Measurements from ENCODE around the gene LAMA2.
"Not testable (repeated sequence)": the region's sequence is repeated elsewhere in the genome, so short reads cannot be mapped to it uniquely, and the experiment has no call there.

Gene LAMA2

GRCh38 chr6:129130959-129131681 lies 248.2 kb downstream of the LAMA2 start:
- DNase-seq = no peak

DNA sequence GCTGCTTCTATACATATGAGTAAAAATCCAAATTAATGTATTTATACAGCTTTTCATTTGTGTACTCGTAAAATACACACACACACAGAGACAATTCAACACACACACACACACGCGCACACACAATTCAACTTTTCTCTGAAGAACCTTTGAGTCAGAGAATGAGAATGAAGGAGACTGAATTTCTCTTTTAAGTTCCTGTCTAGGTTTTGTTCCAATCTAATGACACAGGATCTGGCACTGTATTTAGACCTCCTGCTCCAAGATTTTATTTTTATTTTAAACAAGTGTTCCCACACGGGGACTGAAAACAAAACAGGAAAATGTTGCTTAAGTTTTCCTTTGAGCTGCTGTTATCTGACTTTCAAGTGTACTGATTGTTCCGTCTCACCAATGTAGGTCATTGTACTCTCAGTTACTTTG lies 250.8 kb downstream of the LAMA2 start:
- no peak for DNase-seq

GRCh38 chr6:129134535-129134934 lies 251.6 kb downstream of the LAMA2 start:
- DNase-seq = no peak

DNA sequence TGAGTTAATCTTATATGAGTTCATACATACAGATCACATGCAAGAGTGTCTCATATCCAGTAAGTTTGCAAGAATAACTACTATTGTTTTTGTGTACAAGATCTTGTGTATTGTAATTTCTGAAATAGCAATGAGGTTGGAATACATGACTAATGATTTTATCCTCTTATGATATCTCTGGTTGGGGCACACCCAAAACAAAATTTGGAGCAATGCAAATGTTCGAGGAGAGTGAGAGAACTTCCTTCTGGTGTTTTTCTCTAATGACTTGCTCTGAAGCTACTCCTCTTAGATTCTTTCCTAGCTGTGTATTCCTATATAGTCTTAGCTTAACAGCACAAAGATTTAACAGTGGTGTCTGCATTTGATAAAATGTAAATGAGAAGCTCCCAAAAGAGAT lies 252.5 kb downstream of the LAMA2 start:
- DNase-seq = no peak

DNA sequence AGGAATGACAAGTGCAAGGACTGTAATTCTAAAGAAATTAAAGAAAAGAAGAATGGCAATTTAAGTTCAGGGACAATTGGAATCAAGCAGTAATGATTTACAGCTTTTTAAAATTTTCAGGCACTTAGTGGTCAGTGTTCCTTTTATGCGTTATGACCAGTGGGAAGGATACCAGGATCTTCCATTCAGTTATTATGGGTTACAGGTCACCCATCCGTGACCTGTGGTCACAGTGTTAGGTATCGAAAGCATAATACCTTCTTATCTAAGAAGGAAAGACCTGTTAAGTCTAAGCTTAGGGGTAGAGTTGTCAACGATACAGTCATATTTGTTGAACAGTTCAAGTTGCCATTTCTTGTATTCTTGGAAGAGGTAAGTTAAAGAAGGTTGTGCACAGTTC lies 253.8 kb downstream of the LAMA2 start:
- no peak for DNase-seq

DNA sequence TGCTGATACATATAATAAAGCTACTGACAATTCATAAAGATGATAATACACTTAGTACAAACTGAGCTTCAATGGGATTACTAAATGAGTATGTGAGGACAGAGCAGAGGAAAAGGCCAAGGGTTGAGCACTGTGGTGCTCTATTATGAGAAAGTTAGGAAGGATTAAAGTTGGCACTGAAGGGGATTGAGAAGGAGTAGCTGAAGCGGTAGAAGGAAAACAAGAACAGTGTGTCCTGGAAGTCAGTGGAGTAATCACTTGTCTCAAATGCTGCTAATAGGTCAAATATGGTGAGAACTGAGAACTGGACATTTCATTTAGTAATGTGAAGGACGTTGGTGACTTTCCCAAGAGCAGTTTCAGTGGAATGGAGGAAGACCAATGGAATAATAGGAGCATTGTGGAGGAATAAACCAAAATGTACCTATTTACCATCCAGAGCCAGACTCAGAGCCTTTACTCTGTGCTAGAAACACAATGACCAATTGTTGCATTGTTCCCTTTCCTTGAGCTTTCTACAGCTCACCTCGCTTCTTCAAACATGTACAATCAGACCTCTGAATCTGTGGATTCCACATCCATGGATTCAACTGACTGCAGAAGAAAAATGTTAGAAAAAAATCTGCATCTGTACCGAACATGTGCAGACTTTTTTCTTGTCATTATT lies 255.9 kb downstream of the LAMA2 start:
- no peak for DNase-seq

DNA sequence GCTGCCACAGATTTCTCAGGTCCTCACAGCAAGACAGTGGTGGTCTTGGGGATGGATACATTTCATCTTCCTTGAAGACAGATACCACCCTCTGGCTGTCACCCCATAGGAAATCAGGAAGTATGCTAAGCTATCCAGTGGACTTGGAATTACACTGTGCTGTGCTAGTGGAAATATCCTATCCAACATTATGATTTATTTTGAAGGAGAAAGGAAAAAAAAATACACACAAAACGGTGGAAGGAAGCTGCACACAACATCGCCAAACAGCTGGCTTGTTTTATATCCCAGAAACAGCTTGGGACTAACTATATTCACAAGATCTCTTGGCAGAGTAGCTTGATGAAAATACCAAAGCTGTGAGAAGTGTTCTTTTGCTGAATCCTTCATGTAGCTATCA lies 257.6 kb downstream of the LAMA2 start:
- DNase-seq = no peak

DNA sequence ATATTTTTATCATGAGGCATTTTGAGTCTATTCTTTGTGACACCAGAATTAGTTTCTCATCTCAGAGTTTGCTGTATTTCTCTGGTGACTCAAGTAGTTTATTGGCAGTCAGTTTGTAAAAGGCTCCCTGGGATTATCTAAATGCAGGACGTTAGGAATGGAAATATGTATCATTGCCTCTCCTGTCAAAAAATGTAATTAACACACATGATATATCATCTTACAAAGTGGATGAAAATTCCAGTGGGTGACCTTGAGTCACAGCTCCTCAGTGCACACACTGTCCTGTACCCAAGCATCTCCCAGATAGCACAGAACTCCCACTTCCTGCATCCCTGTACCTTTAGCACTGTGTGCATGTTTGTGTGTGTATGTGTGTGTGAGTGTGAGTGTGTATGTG lies 258.6 kb downstream of the LAMA2 start:
- DNase-seq = no peak

DNA sequence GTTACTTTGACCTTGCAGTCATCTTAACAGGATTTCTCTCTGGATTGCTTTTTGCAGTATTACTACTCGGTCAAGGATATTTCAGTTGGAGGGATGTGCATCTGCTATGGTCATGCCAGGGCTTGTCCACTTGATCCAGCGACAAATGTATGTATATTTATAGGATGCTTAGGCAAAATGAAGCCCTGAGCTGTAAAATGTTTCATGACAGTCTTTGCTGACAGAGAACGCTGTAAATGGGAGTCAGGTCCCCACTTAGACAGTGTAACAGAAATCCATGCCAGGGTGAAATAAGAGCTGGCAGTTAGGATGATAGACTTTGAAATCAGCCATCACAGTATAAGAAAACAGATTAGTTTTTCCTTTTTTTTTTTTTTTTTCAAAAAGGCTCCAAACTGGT lies 264.0 kb downstream of the LAMA2 start:
- no peak for DNase-seq

DNA sequence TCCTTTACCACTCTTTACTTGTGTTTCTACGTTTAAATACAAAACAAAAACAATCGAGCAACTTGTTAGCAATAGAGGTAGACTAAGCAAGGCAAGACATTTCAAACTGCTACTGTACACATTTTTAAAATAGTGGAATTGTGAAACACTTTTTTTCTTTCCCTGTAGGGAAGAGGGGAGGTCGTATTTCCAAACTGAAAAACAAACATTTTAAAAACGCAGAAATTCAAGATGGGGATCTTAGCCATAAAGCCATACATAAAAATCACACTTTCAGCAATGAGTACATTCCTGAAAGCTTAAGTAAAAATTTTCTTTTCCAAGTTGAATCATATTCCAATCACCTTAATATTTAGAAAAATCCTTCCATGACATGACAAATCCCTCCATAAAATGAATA lies 267.6 kb downstream of the LAMA2 start:
- DNase-seq = no peak

GRCh38 chr6:129153257-129153656 lies 270.3 kb downstream of the LAMA2 start:
- no peak for DNase-seq

DNA sequence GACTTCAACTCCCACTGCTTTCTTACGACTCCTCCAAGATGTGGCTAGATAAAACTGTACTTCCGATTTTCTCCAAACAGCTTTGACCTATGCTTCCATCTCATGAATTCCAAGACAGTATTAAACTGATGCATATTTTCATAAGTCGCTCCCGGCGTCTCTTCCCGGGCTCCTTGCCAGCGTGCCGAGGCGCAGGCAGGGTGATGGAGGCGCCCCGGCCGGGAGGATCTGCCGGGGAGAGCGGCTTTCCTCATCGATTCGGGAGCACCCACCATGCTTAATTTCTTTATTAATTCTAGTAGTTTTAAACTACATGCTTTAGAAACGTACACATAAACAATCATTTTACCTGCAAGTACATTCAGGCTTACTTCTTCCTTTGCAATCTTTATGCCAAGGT lies 276.3 kb downstream of the LAMA2 start:
- DNase-seq = not testable (repeated sequence)

- no peak for DNase-seq
Measured at GRCh38 chr6:129162605-129163004, 279.7 kb downstream of the LAMA2 start.

- DNase-seq = no peak
Measured at GRCh38 chr6:129163551-129163950, 280.6 kb downstream of the LAMA2 start.

- DNase-seq = no peak
Measured at GRCh38 chr6:129164032-129164431, 281.1 kb downstream of the LAMA2 start.

- DNase-seq = not testable (repeated sequence)
Measured at GRCh38 chr6:129172279-129172995, 289.5 kb downstream of the LAMA2 start.

DNA sequence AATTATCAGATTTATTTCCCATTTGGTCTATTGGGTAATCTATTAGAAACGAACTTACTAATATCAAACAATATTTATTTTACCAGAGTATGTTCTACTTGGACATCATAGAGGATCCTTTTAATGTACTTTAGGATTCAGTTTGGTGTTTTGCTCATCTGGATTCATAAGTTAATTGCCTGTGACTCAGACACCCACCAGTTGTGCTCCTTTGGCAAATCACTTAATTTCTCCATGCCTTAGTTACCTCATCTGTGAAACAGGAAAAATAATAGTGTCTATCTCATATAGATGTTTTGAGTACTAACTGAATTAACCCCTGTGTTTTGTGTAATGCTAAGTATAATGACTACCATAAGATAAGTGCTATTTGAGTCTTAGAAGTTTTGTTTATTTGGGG lies 292.1 kb downstream of the LAMA2 start:
- DNase-seq = no peak

DNA sequence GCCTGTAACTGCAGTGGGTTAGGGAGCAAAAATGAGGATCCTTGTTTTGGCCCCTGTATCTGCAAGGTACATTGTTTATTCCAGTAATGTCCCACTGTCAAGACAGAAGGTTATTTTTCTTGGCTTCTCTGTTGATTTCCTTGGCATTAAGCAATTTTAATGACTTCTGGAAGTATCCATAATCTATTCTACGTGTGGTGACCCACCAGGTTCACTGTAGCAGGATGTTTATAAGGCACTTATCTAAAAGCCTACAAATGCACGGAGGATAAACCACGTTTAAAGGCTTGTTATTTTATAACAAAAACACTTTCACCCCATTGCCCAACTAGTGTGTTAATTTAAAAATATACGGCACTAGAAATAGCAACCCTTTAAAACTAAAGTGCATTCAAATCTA lies 294.9 kb downstream of the LAMA2 start:
- DNase-seq = no peak

DNA sequence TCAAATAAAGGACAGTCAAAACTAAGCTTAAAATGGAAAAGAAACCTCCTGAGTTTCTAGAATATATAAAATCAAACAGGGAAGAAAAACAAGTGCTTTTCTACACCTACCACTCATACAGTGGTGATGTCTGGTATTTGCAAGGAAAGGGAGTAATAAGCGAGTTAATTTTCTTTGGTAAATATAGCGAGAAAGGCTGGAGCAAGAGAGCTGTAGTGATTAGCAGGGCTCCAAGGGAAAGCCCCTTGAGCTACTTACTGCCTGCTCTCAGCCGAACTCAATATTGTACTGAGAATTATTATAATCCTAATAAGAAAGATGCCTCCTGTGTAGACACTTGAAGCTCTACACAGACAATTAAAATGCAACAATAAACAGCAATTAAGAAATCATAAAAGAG lies 296.3 kb downstream of the LAMA2 start:
- no peak for DNase-seq

GRCh38 chr6:129181001-129181400 lies 298.1 kb downstream of the LAMA2 start:
- DNase-seq = no peak

DNA sequence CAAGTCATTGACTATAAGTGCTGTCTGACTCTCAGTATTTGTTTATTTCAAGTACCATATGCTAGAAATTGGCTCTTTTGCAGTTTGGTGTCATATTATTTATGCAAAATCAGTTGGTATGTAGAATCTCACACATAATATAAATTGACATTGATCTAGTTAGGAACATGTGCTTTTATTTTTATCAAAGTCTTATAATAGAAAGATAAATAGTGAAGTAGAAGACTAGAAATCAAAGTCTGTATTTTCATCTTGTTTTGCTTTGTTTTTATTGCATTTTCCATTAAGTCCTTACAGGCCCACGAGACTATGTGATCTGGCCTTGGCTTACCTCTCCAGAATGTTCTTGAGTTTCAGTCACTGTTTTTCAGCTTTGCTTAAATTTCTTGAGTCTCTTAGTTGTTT lies 300.3 kb downstream of the LAMA2 start:
- DNase-seq = no peak

GRCh38 chr6:129183681-129184301 lies 300.9 kb downstream of the LAMA2 start:
- DNase-seq = no peak

GRCh38 chr6:129184324-129184723 lies 301.4 kb downstream of the LAMA2 start:
- DNase-seq = no peak
